Endothelial cell of umbilical vein (primary cell): ENCODE results near the gene GSTM4. TPM values are rescaled to one million over a fixed set of nuclear protein-coding genes. Genes with fewer than 3 reads are reported as not detected.
"Not testable (repeated sequence)": the region's sequence is repeated elsewhere in the genome, so short reads cannot be mapped to it uniquely, and the experiment has no call there.

ENCODE experiments used
- BruUV-seq: library from RNA; stranded (reverse); fragments of 400-500 nt; replicated peaks from 2 replicates; lab custom pipeline; 2021; lab: Mats Ljungman, UMichigan
- CTCF ChIA-PET: fragments of 300-600, 350-600 bp; sonication (Branson Sonifier 250); formaldehyde crosslinking; loops from one replicate; lab custom pipeline; 2021; ENCODE audit warnings: antibody characterized with exemption, inconsistent platforms; lab: Charles Lee
- POLR2A ChIA-PET: fragments of 300-600, 350-600 bp; sonication (Branson Sonifier 250); formaldehyde crosslinking; loops from one replicate; lab custom pipeline; 2021; ENCODE audit warnings: antibody characterized with exemption, inconsistent platforms; lab: Charles Lee
- DNase-seq: peaks from one replicate; pipeline ENCODE4 v3.0.0-alpha.2; 2011; ENCODE audit warnings: low read depth, low spot score
- FAIRE-seq: peaks from 2 replicates; lab custom pipeline; 2011; peaks lifted over from hg19 to GRCh38; lab: Jason Lieb, UNC
- H2AFZ ChIP-seq: 2 replicates; pipeline ENCODE4 v1.6.0; 2012; ENCODE audit warnings: low read depth, low read length, control low read depth, inconsistent platforms
- H3K27ac ChIP-seq: 2 replicates; pipeline ENCODE4 v1.5.1; 2011; ENCODE audit warnings: low read depth, mild to moderate bottlenecking, control low read depth, low read length, moderate library complexity; ENCODE audit not compliant: insufficient read depth
- H3K27me3 ChIP-seq, 2 experiments: 2 replicates each; pipeline versions ENCODE4 v1.6.0 to v1.6.1; 2011; ENCODE audit warnings: low read length in 2 of 2, mixed read lengths in 1 of 2; ENCODE audit not compliant: control insufficient read depth in 2 of 2, insufficient read depth in 2 of 2
- H3K36me3 ChIP-seq, 2 experiments: 2 replicates in 1 of 2; 3 replicates in 1 of 2; pipeline ENCODE4 v1.5.1; 2011; ENCODE audit warnings: low read length in 2 of 2, mild to moderate bottlenecking in 1 of 2, moderate library complexity in 1 of 2; ENCODE audit not compliant: control insufficient read depth in 2 of 2, insufficient read depth in 2 of 2; ENCODE audit errors: extremely low read depth in 1 of 2
- H3K4me1 ChIP-seq: 3 replicates; pipeline ENCODE4 v1.5.1; 2011; ENCODE audit warnings: mild to moderate bottlenecking, low read length; ENCODE audit not compliant: control insufficient read depth, insufficient read depth; ENCODE audit errors: extremely low read depth
- H3K4me2 ChIP-seq: 2 replicates; pipeline ENCODE4 v1.6.1; 2011; ENCODE audit warnings: low read length, control low read depth, mixed read lengths; ENCODE audit not compliant: insufficient read depth
- H3K4me3 ChIP-seq, 3 experiments: fragments of 200-600 bp in 1 of 3; sonication (generic), shearing (Covaris generic) in 1 of 3; replicated peaks in 1 of 3; 2 replicates each; pipeline ENCODE4 v1.5.1; 2011 to 2016; ENCODE audit warnings: control low read depth in 3 of 3, low read length in 3 of 3, mild to moderate bottlenecking in 2 of 3, inconsistent platforms in 1 of 3, low read depth in 1 of 3, moderate library complexity in 1 of 3; ENCODE audit not compliant: insufficient read depth in 1 of 3
- H3K79me2 ChIP-seq: 2 replicates; pipeline ENCODE4 v1.6.0; 2012; ENCODE audit warnings: low read length, inconsistent platforms; ENCODE audit not compliant: control insufficient read depth, insufficient read depth
- H3K9ac ChIP-seq: replicated peaks from 2 replicates; pipeline ENCODE3; 2011; ENCODE audit warnings: low read length, control low read depth; ENCODE audit not compliant: insufficient read depth; ENCODE audit errors: extremely low read depth
- H3K9me1 ChIP-seq: replicated peaks from 3 replicates; pipeline ENCODE4 v1.6.0; 2011; ENCODE audit warnings: mild to moderate bottlenecking, low read length; ENCODE audit not compliant: control insufficient read depth, insufficient read depth; ENCODE audit errors: extremely low read depth
- H3K9me3 ChIP-seq: replicated peaks from 2 replicates; pipeline ENCODE4 v1.5.1; 2012; ENCODE audit warnings: low read length, inconsistent platforms; ENCODE audit not compliant: control insufficient read depth, insufficient read depth
- H4K20me1 ChIP-seq: replicated peaks from 2 replicates; pipeline ENCODE3; 2011; ENCODE audit warnings: mild to moderate bottlenecking, low read length; ENCODE audit not compliant: control insufficient read depth, insufficient read depth; ENCODE audit errors: extremely low read depth
- CTCF ChIP-seq, 2 donors: IDR thresholded peaks; 1 replicate in 1 of 2; 2 replicates in 1 of 2; pipeline ENCODE4 v1.5.1; 2011; ENCODE audit warnings: low read length in 2 of 2, mild to moderate bottlenecking in 2 of 2, moderate library complexity in 2 of 2, control low read depth in 1 of 2, inconsistent platforms in 1 of 2, low read depth in 1 of 2; ENCODE audit not compliant: insufficient read depth in 1 of 2; ENCODE audit errors: extremely low read depth in 1 of 2
- EZH2 ChIP-seq: IDR thresholded peaks from 2 replicates; pipeline ENCODE4 v1.6.1; 2012; ENCODE audit warnings: borderline replicate concordance, low read depth, mild to moderate bottlenecking, moderate library complexity, low read length, inconsistent platforms; ENCODE audit not compliant: severe bottlenecking
- FOS ChIP-seq: IDR thresholded peaks from 2 replicates; pipeline ENCODE4 v1.6.1; 2011; ENCODE audit warnings: mild to moderate bottlenecking, low read length, moderate library complexity, borderline replicate concordance; ENCODE audit not compliant: insufficient read depth
- JUN ChIP-seq: IDR thresholded peaks from 2 replicates; pipeline ENCODE4 v1.6.1; 2011; ENCODE audit warnings: borderline replicate concordance, low read depth; ENCODE audit not compliant: insufficient read length, insufficient read depth
- MYC ChIP-seq: IDR thresholded peaks from one replicate; pipeline ENCODE4 v1.6.1; 2011; ENCODE audit warnings: mild to moderate bottlenecking, low read depth, low read length
- POLR2A ChIP-seq: IDR thresholded peaks from 2 replicates; pipeline ENCODE4 v1.6.1; 2012; ENCODE audit warnings: low read depth, mild to moderate bottlenecking, control low read depth, low read length
- dilution Hi-C: fragments of 300-500 bp; cut with MboI; formaldehyde crosslinking; loops from one replicate; pipeline ENCODE4 v1.15.0; 2019; ENCODE audit warnings: low sequenced_read_pairs; ENCODE audit not compliant: extremely low pct_ligation_motif_present
- intact Hi-C: fragments of 100-400 bp; cut with micrococcal nuclease; formaldehyde crosslinking; loops from one replicate; pipeline ENCODE4 v1.10.0; 2022
- polyA plus RNA-seq, 4 experiments: library from polyadenylated mRNA; depleted of rRNA in 3 of 4; stranded (reverse) in 3 of 4; unstranded in 1 of 4; fragments of >200 nt; gene quantifications; 2 replicates each; pipeline versions ENCODE4 v1.2.1 to v1.2.3, GENCODE V29; 2011 to 2012; ENCODE audit warnings: missing spikeins in 1 of 4
- total RNA-seq: library from RNA; stranded (reverse); gene quantifications from 2 replicates; pipeline ENCODE4 v1.2.3, GENCODE V29; 2021

The GSTM4 gene
- total and polyA plus RNA-seq, 2 donors (not counting 3 experiments of a cell fraction or from before 2014, with no cell fraction given): 9.5 to 11.6 TPM

GRCh38 chr1:109697861-109698260, 42.0 kb downstream of the GSTM4 start:
- DNase-seq, H3K4me2 ChIP-seq, POLR2A ChIA-PET, H3K36me3 ChIP-seq, H3K4me1 ChIP-seq, H3K9me3 ChIP-seq, H3K27ac ChIP-seq, intact Hi-C loops, BruUV-seq, H3K79me2 ChIP-seq, CTCF ChIA-PET, H3K27me3 ChIP-seq, FAIRE-seq, dilution Hi-C loops, H3K9ac ChIP-seq, H2AFZ ChIP-seq, H3K9me1 ChIP-seq, H4K20me1 ChIP-seq, H3K4me3 ChIP-seq: not testable (repeated sequence)

GRCh38 chr1:109702940-109703339, 47.0 kb downstream of the GSTM4 start:
- H3K27ac ChIP-seq, DNase-seq, H3K27me3 ChIP-seq, POLR2A ChIA-PET, BruUV-seq, H3K4me3 ChIP-seq, H3K9me3 ChIP-seq, CTCF ChIA-PET, dilution Hi-C loops, FAIRE-seq, H3K9me1 ChIP-seq, H3K4me1 ChIP-seq, intact Hi-C loops, H4K20me1 ChIP-seq, H3K79me2 ChIP-seq, H3K36me3 ChIP-seq, H2AFZ ChIP-seq, H3K9ac ChIP-seq, H3K4me2 ChIP-seq: not testable (repeated sequence)

- no TSS peak for BruUV-seq
- POLR2A ChIA-PET: no interaction called here
Measured at GRCh38 chr1:109704173-109704572, 48.3 kb downstream of the GSTM4 start.

More at GRCh38 chr1:109704173-109704572, 48.3 kb downstream of the GSTM4 start:
- dilution Hi-C loops (no loop called here), intact Hi-C loops (no loop called here)
- no peaks in the 10 kb centered on the region for H4K20me1 ChIP-seq
- no peak overlapping the region for H3K4me3 ChIP-seq
- H3K79me2 ChIP-seq: no peaks in the 10 kb centered on the region
- no peak overlapping the region for H2AFZ ChIP-seq
- TF ChIP-seq POLR2A: no peak
- TF ChIP-seq EZH2: no peak
- no peak for TF ChIP-seq MYC
- no peak for TF ChIP-seq CTCF (IDR thresholded peaks at IDR 0.05; ENCODE audit: extremely low read depth in 1 of 2, insufficient read depth in 1 of 2, low read depth in 1 of 2, low read length in 2 of 2)
- no peak for TF ChIP-seq FOS
- TF ChIP-seq JUN: no peak
- no peak overlapping the region for H3K27ac ChIP-seq
- FAIRE-seq (no peak), DNase-seq (peak; percentile 0)
- no peaks in the 10 kb centered on the region for H3K4me1 ChIP-seq
- no peaks in the 10 kb centered on the region for H3K9me1 ChIP-seq
- H3K9ac ChIP-seq: no peak overlapping the region
- no peak overlapping the region for H3K4me2 ChIP-seq
- no peaks in the 10 kb centered on the region for H3K36me3 ChIP-seq
- no peaks in the 10 kb centered on the region for H3K9me3 ChIP-seq
- H3K27me3 ChIP-seq: peaks cover 0 to 4% of the 10 kb centered on the region in 2 experiments
- CTCF ChIA-PET: interaction anchor here (0.6 to 2.0 kb wide), 5 partner anchors 12 to 158 kb away, joined by 3 to 9 read pairs (median 3); no protein-coding TSS in a partner anchor
